Measurements from ENCODE around the gene MKNK1.

The MKNK1 gene

DNA sequence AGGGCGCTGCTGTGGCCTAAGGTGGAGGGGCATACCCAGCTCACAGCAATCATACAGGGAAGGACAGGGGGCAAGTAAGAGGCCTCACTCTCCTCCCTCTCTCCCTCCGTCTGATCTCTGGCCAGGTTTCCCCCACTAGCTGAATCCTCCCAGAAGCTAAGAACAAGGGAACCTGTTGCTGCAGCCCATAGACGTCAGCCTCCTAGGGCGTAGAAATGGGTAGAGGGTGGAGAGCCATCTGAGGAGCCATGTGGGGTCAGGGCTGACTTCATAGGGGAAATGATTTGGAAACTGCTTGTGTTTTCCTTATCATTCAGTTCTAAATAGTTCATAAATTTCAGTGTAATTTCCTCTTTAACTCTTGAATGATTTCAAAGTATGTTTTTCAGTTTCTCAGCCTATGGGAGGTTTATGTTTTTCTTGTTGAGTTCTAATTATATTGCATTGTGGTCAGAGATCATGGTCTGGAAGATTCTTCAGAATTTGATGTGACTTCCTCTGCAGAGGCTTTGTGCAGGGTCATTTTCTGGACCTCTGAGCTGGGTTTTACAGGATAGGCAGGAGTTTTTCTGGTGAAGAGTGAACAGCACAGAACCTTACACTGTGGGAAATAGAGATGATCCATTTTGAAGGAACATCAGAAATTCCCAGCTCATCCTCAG is 14.8 kb upstream of the MKNK1 start:
- no peak for DNase-seq (ENCODE audit: low read depth)

- no peak for DNase-seq (ENCODE audit: low read depth)
Observed at GRCh38 chr1:46617833-46618232, 13.8 kb upstream of the MKNK1 start.

GRCh38 chr1:46617108-46617800 is 13.2 kb upstream of the MKNK1 start:
- no peak for DNase-seq (ENCODE audit: low read depth)

DNA sequence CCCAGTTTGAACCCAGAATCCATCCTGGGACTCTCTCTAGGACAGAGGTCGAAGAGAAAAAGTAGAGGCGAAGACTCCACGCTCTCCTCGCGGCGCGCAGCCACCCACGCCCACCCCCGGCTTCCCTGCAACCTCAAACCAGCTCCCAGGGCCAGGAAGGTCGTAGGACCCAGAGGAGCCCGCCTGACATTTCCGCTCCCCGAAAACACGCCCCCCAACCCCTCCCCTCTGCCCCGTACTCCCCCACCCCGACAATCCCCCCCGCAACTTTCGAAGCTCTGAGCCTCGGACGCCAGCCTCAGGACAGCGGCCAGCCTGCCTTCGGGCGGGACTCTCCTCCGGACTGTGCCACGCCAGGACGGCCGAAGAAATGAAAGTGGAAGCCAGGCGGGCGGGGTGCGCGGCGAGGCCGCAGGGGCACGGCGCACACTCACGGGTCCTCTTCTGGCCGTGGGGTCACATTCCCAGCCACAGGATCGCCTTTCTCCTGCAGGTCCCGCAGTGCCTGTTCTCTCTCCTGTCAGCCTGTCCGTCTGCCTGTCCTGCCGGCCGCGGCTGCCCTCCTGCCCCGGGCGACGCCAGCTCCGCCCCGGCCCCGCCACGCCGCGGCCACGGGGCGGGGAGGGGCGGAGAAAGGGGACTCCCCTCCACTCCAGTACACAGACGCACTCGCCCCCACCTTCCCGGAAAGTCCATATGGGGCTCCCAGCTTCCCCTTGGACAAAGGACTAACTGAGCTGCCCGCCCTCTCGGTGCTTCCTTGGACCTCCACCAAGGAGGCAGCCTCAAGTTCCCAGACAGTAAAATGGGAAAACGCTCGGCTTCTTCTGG is 12.4 kb upstream of the MKNK1 start, which contains the start of gene MOB3C:
Gene MOB3C (minus strand): TSS at position 535 of the 831 bp plus-strand sequence. CDS start 3,490 bp downstream, outside the sequence.
- DNase-seq (ENCODE audit: low read depth), result peak; percentile 48

- no peak for DNase-seq (ENCODE audit: low read depth)
Observed at GRCh38 chr1:46615735-46616134, 11.7 kb upstream of the MKNK1 start.

DNA sequence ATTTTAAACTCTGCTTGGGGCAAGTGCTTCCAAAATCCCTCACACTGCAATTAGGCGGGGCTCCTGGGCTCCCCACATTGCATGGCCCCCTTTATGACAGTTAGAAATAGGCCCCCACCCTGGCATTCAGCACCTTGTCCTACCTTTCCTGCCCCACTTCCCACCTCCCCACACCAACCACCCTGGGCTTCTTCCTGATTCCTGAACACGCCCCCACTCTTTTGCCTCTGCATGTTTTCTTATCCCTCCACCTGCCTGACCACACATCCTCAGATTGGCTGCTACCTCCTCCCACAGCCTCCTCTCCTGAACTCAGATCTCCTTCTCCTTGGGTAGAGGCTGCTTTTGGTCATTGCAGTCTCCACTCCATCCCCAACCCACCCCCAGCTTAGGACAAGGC is 11.0 kb upstream of the MKNK1 start:
- DNase-seq (ENCODE audit: low read depth), result no peak

DNA sequence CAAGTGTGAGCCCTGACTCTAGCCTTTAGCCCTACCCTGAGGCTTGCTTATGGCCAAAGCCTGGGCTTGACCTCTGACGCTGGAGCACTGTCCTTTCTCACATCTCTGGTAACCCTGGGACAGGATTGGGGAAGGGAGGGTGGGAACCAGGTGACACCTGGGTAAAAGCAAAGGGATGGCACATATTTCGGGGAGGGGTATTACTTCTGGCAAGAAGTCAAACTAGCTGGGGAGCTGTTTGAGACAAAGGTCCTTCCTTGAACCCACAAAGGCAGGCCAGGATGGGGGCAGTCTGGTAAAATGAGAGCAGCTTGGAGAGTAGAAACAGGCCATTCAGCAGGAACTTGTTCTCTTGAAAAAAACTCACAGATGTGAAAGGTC is 10.5 kb upstream of the MKNK1 start:
- no peak for DNase-seq (ENCODE audit: low read depth)

DNA sequence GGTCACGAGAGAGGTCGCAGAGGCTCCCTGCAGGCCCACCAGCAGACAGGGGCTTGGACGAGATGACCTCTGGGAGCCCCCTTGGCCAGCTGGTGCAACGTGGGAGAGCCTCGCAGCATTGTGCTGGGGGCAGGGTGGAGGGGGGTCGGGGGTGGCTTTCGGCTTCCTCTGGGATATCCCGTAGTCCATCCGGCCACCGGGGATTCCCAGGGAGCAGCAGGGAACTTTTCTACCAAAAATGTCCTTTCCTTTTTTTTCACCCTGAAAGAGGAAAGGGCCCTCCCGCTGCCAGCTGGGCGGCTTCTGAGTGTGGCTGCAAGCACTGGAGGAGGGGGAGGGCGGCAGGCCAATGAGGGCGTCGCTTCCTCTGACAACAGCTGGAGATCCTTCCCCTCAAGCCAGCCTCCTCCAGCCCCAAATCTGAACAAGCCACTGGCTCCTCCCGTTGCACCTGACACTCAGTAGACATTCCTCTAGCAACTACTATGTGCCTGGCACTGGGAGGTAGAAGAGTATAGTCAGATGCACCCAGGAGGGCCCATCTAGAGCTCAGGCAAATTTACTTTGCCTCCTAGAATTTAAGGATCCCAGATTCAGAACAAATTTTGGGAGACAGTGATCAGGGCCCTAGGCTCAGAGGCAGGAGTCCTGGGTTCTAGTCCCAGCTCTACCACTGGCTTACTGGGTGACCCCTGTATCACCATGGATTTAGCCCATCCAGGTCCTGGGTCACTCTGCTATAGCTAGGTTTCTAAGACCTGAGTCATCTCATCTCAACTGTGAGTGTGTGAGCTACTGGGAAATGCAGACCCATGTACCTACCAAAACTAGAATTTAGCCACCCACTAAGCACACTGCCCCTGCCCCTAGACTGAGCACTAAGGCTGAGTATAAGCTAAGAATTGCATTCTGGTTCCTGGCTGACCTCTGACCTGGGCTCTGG is 9.9 kb upstream of the MKNK1 start:
- peak; percentile 10 for DNase-seq (ENCODE audit: low read depth)

DNA sequence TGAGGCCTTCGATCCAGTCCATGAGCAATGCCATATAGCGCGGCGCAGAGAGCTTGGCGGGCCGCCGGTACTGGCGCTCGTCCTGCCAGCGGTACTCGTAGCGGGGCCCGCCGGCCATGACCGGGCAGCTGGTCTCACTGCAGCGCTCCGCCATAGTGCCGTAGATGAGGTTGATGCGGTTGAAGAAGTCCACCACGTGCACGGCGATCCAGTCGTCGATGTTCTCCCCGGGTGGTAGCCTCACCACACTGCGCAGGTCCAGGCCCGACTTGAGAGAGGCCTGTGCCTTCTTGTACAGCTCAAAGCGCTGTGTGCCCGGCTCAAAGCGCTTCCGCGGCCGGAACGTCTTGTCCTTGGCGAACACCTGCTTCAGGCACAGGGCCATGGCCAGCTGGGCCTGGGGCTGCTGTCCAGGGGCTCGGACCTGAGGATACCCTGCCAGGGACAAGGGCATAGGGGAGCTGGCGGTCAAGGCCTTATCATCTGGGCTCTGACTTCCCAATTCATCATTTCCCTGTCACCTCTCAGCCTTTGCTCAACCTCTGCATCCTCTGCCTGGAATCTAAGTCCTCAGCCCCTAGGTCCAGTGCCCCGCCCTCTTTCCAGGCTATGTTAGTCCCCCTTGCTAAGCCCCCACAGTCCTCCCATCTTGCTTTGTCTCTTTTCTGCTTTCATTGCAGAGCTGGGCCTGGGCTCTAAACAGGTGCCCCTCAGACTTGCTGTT is 9.0 kb upstream of the MKNK1 start:
- DNase-seq (ENCODE audit: low read depth), result no peak

GRCh38 chr1:46611691-46612221 is 7.7 kb upstream of the MKNK1 start:
- DNase-seq (ENCODE audit: low read depth), result no peak

GRCh38 chr1:46607345-46608130 is 3.5 kb upstream of the MKNK1 start:
- no peak for DNase-seq (ENCODE audit: low read depth)

DNA sequence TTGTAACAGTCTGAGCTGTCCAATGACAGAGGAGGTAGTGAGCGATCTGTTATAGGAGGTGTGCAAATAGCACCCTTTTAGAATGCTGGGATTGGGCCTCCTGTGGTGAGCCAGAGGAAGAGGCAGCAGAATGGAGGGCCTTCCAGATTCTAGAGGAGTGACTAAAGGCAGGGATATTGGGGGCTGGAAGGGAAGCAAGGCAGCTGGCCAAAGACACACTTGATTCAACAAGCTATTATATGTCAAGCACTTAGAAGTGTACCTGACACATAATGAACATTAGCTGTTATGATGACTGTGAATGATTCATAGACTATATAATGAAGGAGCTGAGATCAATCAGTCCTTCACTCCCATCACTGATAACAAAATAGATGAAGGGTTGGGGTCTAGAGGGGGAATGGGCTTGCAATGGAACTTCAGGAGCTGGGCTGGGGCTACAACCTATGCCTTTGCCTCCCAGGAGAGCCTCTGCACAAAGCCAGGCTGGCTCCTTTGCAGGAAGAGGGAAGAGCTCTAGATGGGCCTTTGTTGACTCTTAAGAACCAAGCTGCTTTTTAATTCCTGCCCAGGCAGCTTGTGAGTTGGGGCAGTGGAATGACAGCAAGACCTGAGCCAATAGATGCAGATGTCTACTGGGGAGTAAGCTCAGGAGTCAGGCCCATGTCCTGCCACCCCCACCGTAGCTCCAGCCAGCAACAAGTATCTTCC is 2.3 kb upstream of the MKNK1 start:
- no peak for DNase-seq (ENCODE audit: low read depth)

DNA sequence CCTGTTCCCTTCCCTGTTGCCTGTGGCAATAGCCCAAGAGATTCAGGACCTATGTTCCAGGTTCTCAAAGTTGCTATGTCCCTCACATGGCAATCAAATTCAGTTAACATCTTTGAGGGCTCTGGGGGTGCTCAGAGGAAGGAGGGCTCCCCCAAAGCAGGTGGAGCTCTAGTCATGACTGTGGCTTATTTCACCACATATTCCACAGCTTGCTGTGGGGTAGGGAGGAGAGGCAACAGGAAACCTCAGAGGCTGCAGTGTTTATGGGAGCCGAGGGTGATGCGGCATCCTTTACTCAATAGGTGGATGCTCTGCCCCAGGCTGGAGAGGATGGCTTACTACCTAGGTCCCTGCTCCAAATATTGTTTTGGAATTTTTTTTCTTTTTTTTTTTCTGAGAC is 1.2 kb upstream of the MKNK1 start:
- DNase-seq (ENCODE audit: low read depth), result no peak

- no peak for DNase-seq (ENCODE audit: low read depth)
Observed at GRCh38 chr1:46603481-46603857, 599 bp downstream of the MKNK1 start.

GRCh38 chr1:46601257-46602007 is 2.6 kb downstream of the MKNK1 start:
- no peak for DNase-seq (ENCODE audit: low read depth)

DNA sequence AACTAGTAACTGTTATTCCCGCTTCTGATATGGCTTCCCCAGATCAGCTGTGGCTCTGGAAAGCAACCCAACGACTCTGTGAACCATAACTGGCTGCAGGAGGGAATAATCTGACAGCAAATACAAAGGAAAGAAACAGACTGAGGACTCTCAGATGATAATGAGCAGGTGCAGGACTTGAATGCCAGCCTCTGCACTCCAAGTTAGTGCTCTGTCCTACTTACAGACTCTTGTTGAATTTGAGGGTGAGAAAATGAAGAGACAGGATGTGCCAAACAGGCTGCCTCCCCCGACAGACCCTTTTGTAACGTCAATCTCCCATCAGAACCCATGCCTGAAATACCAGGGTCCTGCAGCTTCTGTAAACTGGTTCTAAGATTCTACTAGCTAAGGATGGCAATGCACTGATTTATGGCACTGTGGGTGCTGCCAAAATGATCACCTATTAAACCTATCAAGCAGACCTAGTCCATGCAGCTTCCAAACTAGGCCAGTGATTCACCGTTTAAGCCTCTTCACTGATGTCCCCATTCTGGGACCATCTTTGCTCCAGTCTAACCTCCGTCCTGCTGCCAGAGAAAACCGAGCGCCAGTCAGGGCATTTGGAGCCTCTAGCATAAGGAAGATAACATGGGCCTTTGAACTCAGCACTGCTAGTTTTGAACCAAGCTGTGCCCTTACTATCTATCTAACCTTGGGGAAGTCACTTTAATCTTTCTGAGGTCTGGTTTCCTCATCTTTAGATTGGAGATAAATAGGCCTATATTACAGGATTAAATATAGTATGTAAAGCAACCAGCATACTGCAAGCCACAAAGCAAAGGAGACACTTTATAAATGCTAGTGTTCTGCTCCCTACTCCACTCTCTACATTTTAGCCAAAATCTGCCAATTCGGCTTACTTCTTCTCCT is 4.8 kb downstream of the MKNK1 start:
- DNase-seq (ENCODE audit: low read depth), result no peak

GRCh38 chr1:46596846-46597245 is 7.2 kb downstream of the MKNK1 start:
- DNase-seq (ENCODE audit: low read depth), result no peak

Data from T follicular helper cell (primary cell).